Measurements from ENCODE around the gene ABL1.

ABL1 gene

DNA sequence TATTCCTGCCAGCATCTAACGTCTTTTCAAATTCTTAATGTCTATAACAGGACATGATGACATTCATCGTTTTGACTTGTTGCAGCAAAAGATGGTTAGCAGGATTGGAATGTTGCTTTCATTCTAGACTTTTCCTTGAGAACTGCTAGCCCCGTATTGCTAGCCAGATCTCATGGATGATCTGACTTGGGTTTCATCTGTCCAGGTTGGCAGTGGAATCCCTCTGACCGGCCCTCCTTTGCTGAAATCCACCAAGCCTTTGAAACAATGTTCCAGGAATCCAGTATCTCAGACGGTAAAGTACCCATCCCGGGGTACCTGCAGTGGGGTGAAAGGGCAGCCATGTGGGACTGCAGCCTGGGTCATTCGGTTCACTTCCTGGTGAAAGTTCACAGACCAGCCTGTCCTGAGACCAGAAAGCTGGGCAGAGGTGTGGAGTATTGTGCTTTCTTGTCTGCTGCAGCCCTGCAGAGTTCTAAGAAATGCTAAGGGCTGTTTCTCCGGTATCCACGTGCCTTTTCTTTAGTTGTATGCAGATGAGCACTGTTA, 44.9 kb downstream of the ABL1 start:
- no peak for ATAC-seq
- TF ChIP-seq CSDC2 (CRISPR knock-in tag; IDR thresholded peaks at IDR 0.05) = no peak
- TF ChIP-seq, protein P1, sequence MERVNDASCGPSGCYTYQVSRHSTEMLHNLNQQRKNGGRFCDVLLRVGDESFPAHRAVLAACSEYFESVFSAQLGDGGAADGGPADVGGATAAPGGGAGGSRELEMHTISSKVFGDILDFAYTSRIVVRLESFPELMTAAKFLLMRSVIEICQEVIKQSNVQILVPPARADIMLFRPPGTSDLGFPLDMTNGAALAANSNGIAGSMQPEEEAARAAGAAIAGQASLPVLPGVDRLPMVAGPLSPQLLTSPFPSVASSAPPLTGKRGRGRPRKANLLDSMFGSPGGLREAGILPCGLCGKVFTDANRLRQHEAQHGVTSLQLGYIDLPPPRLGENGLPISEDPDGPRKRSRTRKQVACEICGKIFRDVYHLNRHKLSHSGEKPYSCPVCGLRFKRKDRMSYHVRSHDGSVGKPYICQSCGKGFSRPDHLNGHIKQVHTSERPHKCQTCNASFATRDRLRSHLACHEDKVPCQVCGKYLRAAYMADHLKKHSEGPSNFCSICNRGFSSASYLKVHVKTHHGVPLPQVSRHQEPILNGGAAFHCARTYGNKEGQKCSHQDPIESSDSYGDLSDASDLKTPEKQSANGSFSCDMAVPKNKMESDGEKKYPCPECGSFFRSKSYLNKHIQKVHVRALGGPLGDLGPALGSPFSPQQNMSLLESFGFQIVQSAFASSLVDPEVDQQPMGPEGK (CRISPR knock-in tag; IDR thresholded peaks at IDR 0.05; ENCODE audit: borderline replicate concordance) = no peak
- TF ChIP-seq GLIS3 (CRISPR knock-in tag; IDR thresholded peaks at IDR 0.05) = no peak
- TF ChIP-seq, protein P2, sequence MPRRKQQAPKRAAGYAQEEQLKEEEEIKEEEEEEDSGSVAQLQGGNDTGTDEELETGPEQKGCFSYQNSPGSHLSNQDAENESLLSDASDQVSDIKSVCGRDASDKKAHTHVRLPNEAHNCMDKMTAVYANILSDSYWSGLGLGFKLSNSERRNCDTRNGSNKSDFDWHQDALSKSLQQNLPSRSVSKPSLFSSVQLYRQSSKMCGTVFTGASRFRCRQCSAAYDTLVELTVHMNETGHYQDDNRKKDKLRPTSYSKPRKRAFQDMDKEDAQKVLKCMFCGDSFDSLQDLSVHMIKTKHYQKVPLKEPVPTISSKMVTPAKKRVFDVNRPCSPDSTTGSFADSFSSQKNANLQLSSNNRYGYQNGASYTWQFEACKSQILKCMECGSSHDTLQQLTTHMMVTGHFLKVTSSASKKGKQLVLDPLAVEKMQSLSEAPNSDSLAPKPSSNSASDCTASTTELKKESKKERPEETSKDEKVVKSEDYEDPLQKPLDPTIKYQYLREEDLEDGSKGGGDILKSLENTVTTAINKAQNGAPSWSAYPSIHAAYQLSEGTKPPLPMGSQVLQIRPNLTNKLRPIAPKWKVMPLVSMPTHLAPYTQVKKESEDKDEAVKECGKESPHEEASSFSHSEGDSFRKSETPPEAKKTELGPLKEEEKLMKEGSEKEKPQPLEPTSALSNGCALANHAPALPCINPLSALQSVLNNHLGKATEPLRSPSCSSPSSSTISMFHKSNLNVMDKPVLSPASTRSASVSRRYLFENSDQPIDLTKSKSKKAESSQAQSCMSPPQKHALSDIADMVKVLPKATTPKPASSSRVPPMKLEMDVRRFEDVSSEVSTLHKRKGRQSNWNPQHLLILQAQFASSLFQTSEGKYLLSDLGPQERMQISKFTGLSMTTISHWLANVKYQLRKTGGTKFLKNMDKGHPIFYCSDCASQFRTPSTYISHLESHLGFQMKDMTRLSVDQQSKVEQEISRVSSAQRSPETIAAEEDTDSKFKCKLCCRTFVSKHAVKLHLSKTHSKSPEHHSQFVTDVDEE (CRISPR knock-in tag; IDR thresholded peaks at IDR 0.05) = no peak
- no peak for TF ChIP-seq ZC3H10 (CRISPR knock-in tag; IDR thresholded peaks at IDR 0.05)
- no peak for TF ChIP-seq ZFP3 (CRISPR knock-in tag; IDR thresholded peaks at IDR 0.05)
- TF ChIP-seq RARB (CRISPR knock-in tag; IDR thresholded peaks at IDR 0.05) = no peak
- TF ChIP-seq, protein P3, sequence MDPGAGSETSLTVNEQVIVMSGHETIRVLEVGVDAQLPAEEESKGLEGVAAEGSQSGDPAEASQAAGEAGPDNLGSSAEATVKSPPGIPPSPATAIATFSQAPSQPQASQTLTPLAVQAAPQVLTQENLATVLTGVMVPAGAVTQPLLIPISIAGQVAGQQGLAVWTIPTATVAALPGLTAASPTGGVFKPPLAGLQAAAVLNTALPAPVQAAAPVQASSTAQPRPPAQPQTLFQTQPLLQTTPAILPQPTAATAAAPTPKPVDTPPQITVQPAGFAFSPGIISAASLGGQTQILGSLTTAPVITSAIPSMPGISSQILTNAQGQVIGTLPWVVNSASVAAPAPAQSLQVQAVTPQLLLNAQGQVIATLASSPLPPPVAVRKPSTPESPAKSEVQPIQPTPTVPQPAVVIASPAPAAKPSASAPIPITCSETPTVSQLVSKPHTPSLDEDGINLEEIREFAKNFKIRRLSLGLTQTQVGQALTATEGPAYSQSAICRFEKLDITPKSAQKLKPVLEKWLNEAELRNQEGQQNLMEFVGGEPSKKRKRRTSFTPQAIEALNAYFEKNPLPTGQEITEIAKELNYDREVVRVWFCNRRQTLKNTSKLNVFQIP (CRISPR knock-in tag; IDR thresholded peaks at IDR 0.05; ENCODE audit: borderline replicate concordance, low read depth) = no peak
- no peak for TF ChIP-seq TOX (CRISPR knock-in tag; IDR thresholded peaks at IDR 0.05; ENCODE audit: borderline replicate concordance)
- no peak for TF ChIP-seq BACH2 (CRISPR knock-in tag; IDR thresholded peaks at IDR 0.05; ENCODE audit: borderline replicate concordance)
- no peak for TF ChIP-seq ISL1 (CRISPR knock-in tag; IDR thresholded peaks at IDR 0.05)
- TF ChIP-seq ZNF70 (CRISPR knock-in tag; IDR thresholded peaks at IDR 0.05) = no peak

DNA sequence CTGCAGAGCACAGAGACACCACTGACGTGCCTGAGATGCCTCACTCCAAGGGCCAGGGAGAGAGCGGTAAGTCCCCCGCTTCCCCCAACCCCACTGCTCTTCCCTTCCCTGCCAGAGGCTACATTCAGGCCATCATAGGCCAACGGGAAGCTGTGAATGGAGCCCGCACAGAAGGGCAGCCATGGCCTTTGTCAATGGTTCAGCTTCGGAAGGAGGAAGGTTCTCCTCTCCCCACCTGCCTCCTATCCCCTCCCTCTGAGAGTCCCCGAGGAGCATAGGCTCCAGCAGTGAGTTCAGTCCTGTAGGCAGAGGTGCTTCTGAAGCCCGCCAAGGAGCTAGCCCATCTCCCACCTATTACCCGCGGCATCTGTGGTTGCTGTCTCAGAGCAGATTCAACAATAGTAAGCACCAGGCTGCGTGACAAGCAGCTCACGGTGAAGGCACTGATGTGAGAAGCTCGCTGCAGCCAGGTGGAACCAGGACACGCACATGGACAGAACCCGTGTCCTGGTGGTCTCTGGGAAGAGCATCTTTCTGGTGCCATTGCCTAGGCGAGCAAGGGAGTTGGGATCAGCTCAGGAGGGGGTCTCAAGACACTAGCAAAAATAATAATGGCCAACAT, 45.7 kb downstream of the ABL1 start:
- ATAC-seq = no peak
- no peak for TF ChIP-seq CREB5 (CRISPR knock-in tag; IDR thresholded peaks at IDR 0.05; ENCODE audit: low read depth)
- TF ChIP-seq ZFP3 (CRISPR knock-in tag; IDR thresholded peaks at IDR 0.05) = no peak
- no peak for TF ChIP-seq ZNF565 (CRISPR knock-in tag; conservative IDR thresholded peaks at IDR 0.05; ENCODE audit: low read depth)
- TF ChIP-seq ZNF8 (CRISPR knock-in tag; IDR thresholded peaks at IDR 0.05) = no peak
- TF ChIP-seq, protein P4, sequence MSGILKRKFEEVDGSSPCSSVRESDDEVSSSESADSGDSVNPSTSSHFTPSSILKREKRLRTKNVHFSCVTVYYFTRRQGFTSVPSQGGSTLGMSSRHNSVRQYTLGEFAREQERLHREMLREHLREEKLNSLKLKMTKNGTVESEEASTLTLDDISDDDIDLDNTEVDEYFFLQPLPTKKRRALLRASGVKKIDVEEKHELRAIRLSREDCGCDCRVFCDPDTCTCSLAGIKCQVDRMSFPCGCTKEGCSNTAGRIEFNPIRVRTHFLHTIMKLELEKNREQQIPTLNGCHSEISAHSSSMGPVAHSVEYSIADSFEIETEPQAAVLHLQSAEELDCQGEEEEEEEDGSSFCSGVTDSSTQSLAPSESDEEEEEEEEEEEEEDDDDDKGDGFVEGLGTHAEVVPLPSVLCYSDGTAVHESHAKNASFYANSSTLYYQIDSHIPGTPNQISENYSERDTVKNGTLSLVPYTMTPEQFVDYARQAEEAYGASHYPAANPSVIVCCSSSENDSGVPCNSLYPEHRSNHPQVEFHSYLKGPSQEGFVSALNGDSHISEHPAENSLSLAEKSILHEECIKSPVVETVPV (CRISPR knock-in tag; IDR thresholded peaks at IDR 0.05) = no peak
- TF ChIP-seq PPARA (CRISPR knock-in tag; IDR thresholded peaks at IDR 0.05; ENCODE audit: borderline replicate concordance) = no peak
- no peak for TF ChIP-seq ISL1 (CRISPR knock-in tag; IDR thresholded peaks at IDR 0.05)
- no peak for TF ChIP-seq TCF4 (CRISPR knock-in tag; IDR thresholded peaks at IDR 0.05; ENCODE audit: borderline replicate concordance)
- no peak for TF ChIP-seq ESRRG (CRISPR knock-in tag; IDR thresholded peaks at IDR 0.05)
- TF ChIP-seq BACH2 (CRISPR knock-in tag; IDR thresholded peaks at IDR 0.05; ENCODE audit: borderline replicate concordance) = no peak
- TF ChIP-seq TOX (CRISPR knock-in tag; IDR thresholded peaks at IDR 0.05; ENCODE audit: borderline replicate concordance) = no peak
- TF ChIP-seq, protein P3 (CRISPR knock-in tag; IDR thresholded peaks at IDR 0.05; ENCODE audit: borderline replicate concordance, low read depth) = no peak
- TF ChIP-seq, protein P2 (CRISPR knock-in tag; IDR thresholded peaks at IDR 0.05) = no peak
- no peak for TF ChIP-seq OSR1 (CRISPR knock-in tag; IDR thresholded peaks at IDR 0.05)
